ENCODE measurements around the gene PLEKHA1.
A peak's percentile ranks its signal among the peaks of the same experiment; 100 is the strongest.

Gene PLEKHA1

DNA sequence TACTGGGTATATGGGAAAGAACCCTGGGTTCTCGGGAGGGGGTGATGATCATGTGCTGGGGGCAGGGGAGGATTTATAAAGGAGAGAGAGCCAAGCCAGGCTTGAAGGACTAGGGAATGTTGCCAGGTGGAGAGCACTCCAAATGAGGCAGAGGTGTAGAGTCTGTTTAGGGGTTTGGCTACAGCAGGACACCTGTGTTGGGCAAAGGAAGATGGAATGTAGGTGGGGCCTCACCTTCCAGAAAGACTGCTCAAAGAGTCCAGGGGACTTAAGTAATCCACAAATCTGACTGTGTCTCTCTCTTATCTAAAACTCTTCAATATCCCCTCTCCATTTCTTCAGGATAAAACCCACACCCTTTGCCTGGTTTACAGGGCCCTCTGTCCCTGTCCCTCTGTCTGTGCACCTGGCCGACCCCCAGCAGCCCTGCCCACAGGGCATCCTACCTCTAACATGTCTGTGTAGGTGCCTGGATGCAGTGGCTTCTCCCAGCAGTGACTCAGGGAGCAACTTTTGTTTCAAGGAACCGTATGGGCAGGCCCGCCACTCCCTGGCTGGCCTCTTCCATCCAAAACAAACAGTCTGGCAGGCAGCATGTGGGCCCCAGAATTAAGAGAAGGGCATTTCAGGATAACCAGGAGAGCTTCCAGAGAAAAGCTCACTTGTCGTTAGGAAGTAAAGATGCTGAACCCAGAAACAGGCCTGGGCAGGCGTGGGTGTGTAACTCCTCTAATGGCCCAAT is 10.6 kb upstream of the PLEKHA1 start:
- no peaks in the 10 kb centered on the region for H3K4me1 ChIP-seq (ENCODE audit: control insufficient read depth, insufficient read depth, low read length)
- H3K27me3 ChIP-seq (replicated peaks; ENCODE audit: control insufficient read depth, insufficient read depth, low read length), result peaks cover 14% of the 10 kb centered on the region
- no peak overlapping the region for H3K4me3 ChIP-seq (ENCODE audit: low read length)
- H3K9ac ChIP-seq (ENCODE audit: low read length), result no peak overlapping the region
- no peaks in the 10 kb centered on the region for H3K36me3 ChIP-seq (ENCODE audit: control insufficient read depth, insufficient read depth, low read length, severe bottlenecking)
- peak; percentile 24 for DNase-seq (ENCODE audit: low read depth)
- peaks cover 4% of the 10 kb centered on the region for H3K9me3 ChIP-seq (ENCODE audit: control insufficient read depth, low read length)

- Histone ChIP-seq H3K9ac (ENCODE audit: low read length) (no peak overlapping the region), H3K9me3 (ENCODE audit: control insufficient read depth, low read length) (peaks cover 4% of the 10 kb centered on the region), H3K27me3 (replicated peaks; ENCODE audit: control insufficient read depth, insufficient read depth, low read length) (peaks cover 14% of the 10 kb centered on the region), H3K4me1 (ENCODE audit: control insufficient read depth, insufficient read depth, low read length) (peaks cover 7% of the 10 kb centered on the region), H3K36me3 (ENCODE audit: control insufficient read depth, insufficient read depth, low read length, severe bottlenecking) (no peaks in the 10 kb centered on the region), H3K4me3 (ENCODE audit: low read length) (no peak overlapping the region)
- DNase-seq (ENCODE audit: low read depth), result no peak
Observed at GRCh38 chr10:122368502-122369254, 5.8 kb upstream of the PLEKHA1 start.

- Histone ChIP-seq H3K4me3 (ENCODE audit: low read length) (peak overlapping the region; percentile 95), H3K9ac (ENCODE audit: low read length) (peak overlapping the region; percentile 92)
- DNase-seq (ENCODE audit: low read depth), result no peak
Observed at GRCh38 chr10:122373108-122373507, 1.4 kb upstream of the PLEKHA1 start.

GRCh38 chr10:122373721-122374120 is 787 bp upstream of the PLEKHA1 start:
- H3K27me3 ChIP-seq (replicated peaks; ENCODE audit: control insufficient read depth, insufficient read depth, low read length), result peaks cover under 1% of the 10 kb centered on the region
- H3K36me3 ChIP-seq (ENCODE audit: control insufficient read depth, insufficient read depth, low read length, severe bottlenecking), result no peaks in the 10 kb centered on the region
- peak; percentile 68 for DNase-seq (ENCODE audit: low read depth)
- H3K4me1 ChIP-seq (ENCODE audit: control insufficient read depth, insufficient read depth, low read length), result peaks cover 15% of the 10 kb centered on the region
- H3K9me3 ChIP-seq (ENCODE audit: control insufficient read depth, low read length), result no peaks in the 10 kb centered on the region
- H3K4me3 ChIP-seq (ENCODE audit: low read length), result peak overlapping the region; percentile 95
- peak overlapping the region; percentile 92 for H3K9ac ChIP-seq (ENCODE audit: low read length)

More at GRCh38 chr10:122373108-122373507, 1.4 kb upstream of the PLEKHA1 start:
- H3K36me3 ChIP-seq (ENCODE audit: control insufficient read depth, insufficient read depth, low read length, severe bottlenecking), result no peaks in the 10 kb centered on the region
- peaks cover 15% of the 10 kb centered on the region for H3K4me1 ChIP-seq (ENCODE audit: control insufficient read depth, insufficient read depth, low read length)
- H3K27me3 ChIP-seq (replicated peaks; ENCODE audit: control insufficient read depth, insufficient read depth, low read length), result peaks cover 7% of the 10 kb centered on the region
- no peaks in the 10 kb centered on the region for H3K9me3 ChIP-seq (ENCODE audit: control insufficient read depth, low read length)

DNA sequence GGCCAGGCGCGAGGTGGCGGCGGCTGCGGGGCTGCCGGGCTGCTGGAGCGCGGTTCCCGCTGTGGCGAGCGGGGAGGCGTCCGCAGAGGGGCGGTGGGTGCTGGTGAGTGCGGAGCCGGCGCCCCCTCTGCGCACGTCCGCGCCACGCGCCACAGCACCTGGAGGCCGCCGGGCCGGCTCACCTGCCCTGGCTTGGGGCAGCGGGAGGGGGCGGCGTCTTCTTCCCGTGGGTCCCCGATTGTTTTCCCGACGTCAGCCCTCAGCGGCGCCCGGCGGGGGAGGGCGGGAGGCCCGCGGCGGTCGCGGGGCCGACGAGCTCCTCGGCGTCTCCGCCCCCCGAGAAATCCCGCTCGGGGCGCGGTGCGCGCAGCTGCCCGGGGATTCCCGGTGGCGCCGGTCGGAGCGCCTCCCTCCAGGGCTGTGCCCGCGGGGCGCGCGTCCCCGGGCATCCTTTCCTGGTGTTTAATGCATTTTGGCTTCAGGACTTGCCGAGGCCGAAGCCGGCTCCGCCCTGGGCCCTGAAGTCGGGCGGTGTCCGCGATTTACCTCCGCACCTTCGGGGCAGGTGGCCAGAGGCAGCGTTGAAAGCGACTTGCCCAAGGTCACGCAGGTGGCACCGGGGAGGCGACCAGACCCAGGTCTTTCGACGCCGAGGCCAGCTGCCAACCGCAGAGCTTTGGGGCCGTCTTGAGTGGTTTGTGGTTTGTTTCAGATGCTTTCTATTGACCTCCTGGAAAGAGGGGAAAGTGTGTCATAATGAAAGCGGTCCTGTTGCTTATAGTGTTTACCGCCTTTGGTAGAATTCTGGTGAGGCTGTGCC is 561 bp downstream of the PLEKHA1 start:
- Histone ChIP-seq H3K36me3 (ENCODE audit: control insufficient read depth, insufficient read depth, low read length, severe bottlenecking) (no peaks in the 10 kb centered on the region), H3K9me3 (ENCODE audit: control insufficient read depth, low read length) (no peaks in the 10 kb centered on the region), H3K27me3 (replicated peaks; ENCODE audit: control insufficient read depth, insufficient read depth, low read length) (no peaks in the 10 kb centered on the region), H3K4me3 (ENCODE audit: low read length) (peak overlapping the region; percentile 95), H3K9ac (ENCODE audit: low read length) (peak overlapping the region; percentile 89), H3K4me1 (ENCODE audit: control insufficient read depth, insufficient read depth, low read length) (peaks cover 15% of the 10 kb centered on the region)
- DNase-seq (ENCODE audit: low read depth), result peak; percentile 81

DNA sequence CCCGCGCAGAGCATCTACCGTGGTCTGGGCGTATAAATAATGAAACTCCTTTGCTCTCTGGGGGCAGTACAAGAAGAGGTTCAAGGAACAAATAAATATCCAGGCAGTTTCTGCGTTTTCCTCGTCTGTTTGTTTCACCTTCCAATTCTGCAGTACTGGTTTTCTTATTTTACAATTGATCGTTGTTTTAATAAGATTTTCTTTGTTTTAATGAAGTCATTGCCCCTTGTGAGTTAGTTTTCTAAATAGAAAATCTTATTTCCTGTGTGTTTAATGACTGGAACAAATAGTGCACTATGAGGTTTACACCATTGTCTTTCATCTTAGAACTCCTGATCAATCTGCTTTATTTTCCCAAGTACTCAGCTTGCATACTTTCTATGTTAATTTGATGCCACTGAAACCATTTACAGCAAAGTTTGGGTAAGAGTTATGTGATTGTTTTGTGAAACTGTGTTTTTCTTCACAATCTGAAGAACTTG is 1.2 kb downstream of the PLEKHA1 start:
- Histone ChIP-seq H3K27me3 (replicated peaks; ENCODE audit: control insufficient read depth, insufficient read depth, low read length) (no peaks in the 10 kb centered on the region), H3K9me3 (ENCODE audit: control insufficient read depth, low read length) (no peaks in the 10 kb centered on the region), H3K4me3 (ENCODE audit: low read length) (peak overlapping the region; percentile 95), H3K9ac (ENCODE audit: low read length) (peak overlapping the region; percentile 89), H3K36me3 (ENCODE audit: control insufficient read depth, insufficient read depth, low read length, severe bottlenecking) (no peaks in the 10 kb centered on the region), H3K4me1 (ENCODE audit: control insufficient read depth, insufficient read depth, low read length) (peaks cover 15% of the 10 kb centered on the region)
- DNase-seq (ENCODE audit: low read depth), result peak; percentile 22

DNA sequence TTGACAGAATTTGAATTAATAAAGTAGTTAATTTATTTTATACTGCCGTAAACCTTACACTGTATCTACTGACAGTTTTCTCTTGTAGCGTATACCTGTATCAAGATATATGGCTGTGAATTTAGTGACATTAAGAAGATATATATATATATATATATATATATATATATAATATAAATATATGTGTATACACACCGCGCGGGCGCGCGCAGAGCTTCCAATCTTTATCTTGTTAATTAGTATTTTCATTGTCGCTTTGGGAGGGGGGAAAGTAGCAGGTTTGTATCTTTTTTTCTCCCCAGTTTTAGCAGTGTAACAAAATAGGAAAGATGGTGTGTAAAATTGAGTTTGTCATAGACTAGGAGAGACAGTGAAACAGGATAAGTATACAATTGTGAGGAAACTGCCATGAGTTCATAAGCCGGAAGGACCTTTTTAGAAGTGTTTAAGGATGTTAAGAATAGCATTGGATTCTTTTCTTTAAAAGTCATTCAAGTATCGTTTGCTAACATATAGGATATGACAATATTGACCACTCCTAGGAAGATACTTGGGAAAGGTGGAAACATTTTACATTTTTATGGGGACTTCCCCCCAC is 2.0 kb downstream of the PLEKHA1 start:
- Histone ChIP-seq H3K9me3 (ENCODE audit: control insufficient read depth, low read length) (no peaks in the 10 kb centered on the region), H3K9ac (ENCODE audit: low read length) (no peak overlapping the region), H3K27me3 (replicated peaks; ENCODE audit: control insufficient read depth, insufficient read depth, low read length) (no peaks in the 10 kb centered on the region), H3K4me1 (ENCODE audit: control insufficient read depth, insufficient read depth, low read length) (peaks cover 15% of the 10 kb centered on the region), H3K4me3 (ENCODE audit: low read length) (peak overlapping the region; percentile 95), H3K36me3 (ENCODE audit: control insufficient read depth, insufficient read depth, low read length, severe bottlenecking) (no peaks in the 10 kb centered on the region)
- no peak for DNase-seq (ENCODE audit: low read depth)

- Histone ChIP-seq H3K27me3 (replicated peaks; ENCODE audit: control insufficient read depth, insufficient read depth, low read length) (no peaks in the 10 kb centered on the region), H3K4me1 (ENCODE audit: control insufficient read depth, insufficient read depth, low read length) (peaks cover 8% of the 10 kb centered on the region), H3K4me3 (ENCODE audit: low read length) (no peak overlapping the region), H3K36me3 (ENCODE audit: control insufficient read depth, insufficient read depth, low read length, severe bottlenecking) (no peaks in the 10 kb centered on the region), H3K9me3 (ENCODE audit: control insufficient read depth, low read length) (no peaks in the 10 kb centered on the region), H3K9ac (ENCODE audit: low read length) (no peak overlapping the region)
- no peak for DNase-seq (ENCODE audit: low read depth)
Observed at GRCh38 chr10:122379041-122379440, 4.5 kb downstream of the PLEKHA1 start.

- no peak for DNase-seq (ENCODE audit: low read depth)
- H3K36me3 ChIP-seq (ENCODE audit: control insufficient read depth, insufficient read depth, low read length, severe bottlenecking), result no peaks in the 10 kb centered on the region
- peaks cover 8% of the 10 kb centered on the region for H3K4me1 ChIP-seq (ENCODE audit: control insufficient read depth, insufficient read depth, low read length)
- H3K4me3 ChIP-seq (ENCODE audit: low read length), result no peak overlapping the region
- H3K9ac ChIP-seq (ENCODE audit: low read length), result no peak overlapping the region
- H3K27me3 ChIP-seq (replicated peaks; ENCODE audit: control insufficient read depth, insufficient read depth, low read length), result no peaks in the 10 kb centered on the region
- no peaks in the 10 kb centered on the region for H3K9me3 ChIP-seq (ENCODE audit: control insufficient read depth, low read length)
Observed at GRCh38 chr10:122379537-122379936, 5.0 kb downstream of the PLEKHA1 start.

GRCh38 chr10:122380703-122381102 is 6.2 kb downstream of the PLEKHA1 start:
- DNase-seq (ENCODE audit: low read depth), result no peak
- Histone ChIP-seq H3K4me1 (ENCODE audit: control insufficient read depth, insufficient read depth, low read length) (peaks cover 5% of the 10 kb centered on the region), H3K9ac (ENCODE audit: low read length) (no peak overlapping the region), H3K36me3 (ENCODE audit: control insufficient read depth, insufficient read depth, low read length, severe bottlenecking) (no peaks in the 10 kb centered on the region), H3K27me3 (replicated peaks; ENCODE audit: control insufficient read depth, insufficient read depth, low read length) (no peaks in the 10 kb centered on the region), H3K4me3 (ENCODE audit: low read length) (no peak overlapping the region), H3K9me3 (ENCODE audit: control insufficient read depth, low read length) (no peaks in the 10 kb centered on the region)
